ENCODE results near the gene RNU6-9.

Gene RNU6-9

GRCh38 chr19:932648-933552 is 39.6 kb downstream of the RNU6-9 start (continued):
- no peak for TF ChIP-seq ZNF830 (tag by site-specific recombination; IDR thresholded peaks at IDR 0.05; ENCODE audit: low read depth)
- peak; percentile 10; the same call in 1 of the 2 replicates for TF ChIP-seq SP2 (tag by site-specific recombination; IDR thresholded peaks at IDR 0.05)
- peak; percentile 29; the same call in 1 of the 2 replicates for TF ChIP-seq TCF7L2 (IDR thresholded peaks at IDR 0.05; ENCODE audit: borderline replicate concordance, low read depth, low read length)
- TF ChIP-seq SETDB1 (IDR thresholded peaks at IDR 0.05; ENCODE audit: insufficient read length, low read length), result no peak
- peak; percentile 35; the same call in 1 of the 2 replicates for TF ChIP-seq EGR2 (tag by site-specific recombination; IDR thresholded peaks at IDR 0.05; ENCODE audit: low read depth)
- peak; percentile 74; the same call in 1 of the 2 replicates for TF ChIP-seq ZNF449 (tag by site-specific recombination; IDR thresholded peaks at IDR 0.05)
- TF ChIP-seq ZFHX2 (tag by site-specific recombination; conservative IDR thresholded peaks at IDR 0.05), result peak; percentile 59

DNA sequence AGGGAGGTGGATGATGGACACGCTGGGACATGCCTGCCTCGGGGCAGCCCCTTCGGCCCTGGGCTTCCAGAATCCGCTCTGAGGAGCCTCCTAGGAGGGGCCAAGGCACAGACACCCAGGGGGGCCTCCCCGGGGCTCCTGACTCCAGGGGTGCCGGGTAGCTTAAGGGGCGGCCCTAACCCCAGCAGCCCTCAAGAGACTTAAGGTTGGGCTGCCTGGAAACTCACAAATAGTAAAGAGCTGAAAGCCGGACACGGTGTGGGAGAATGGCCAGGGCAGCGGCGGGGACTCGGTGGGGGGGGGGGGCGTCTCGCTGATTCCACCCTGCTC is 40.2 kb downstream of the RNU6-9 start:
- CTCF ChIA-PET, result no interaction called here

More for the DNA sequence above, 40.2 kb downstream of the RNU6-9 start:
- no peaks in the 10 kb centered on the region for H3K4me1 ChIP-seq (ENCODE audit: control insufficient read depth, insufficient read depth, low read length)
- H3K36me3 ChIP-seq (ENCODE audit: control insufficient read depth in 2 of 2, insufficient read depth in 1 of 2, low read length in 2 of 2), result peaks cover 0 to 46% of the 10 kb centered on the region in 2 experiments; a peak in 2 of 3 replicates
- peak; percentile 70 for TF ChIP-seq GLIS1 (tag by site-specific recombination; IDR thresholded peaks at IDR 0.05)
- TF ChIP-seq, protein P1, sequence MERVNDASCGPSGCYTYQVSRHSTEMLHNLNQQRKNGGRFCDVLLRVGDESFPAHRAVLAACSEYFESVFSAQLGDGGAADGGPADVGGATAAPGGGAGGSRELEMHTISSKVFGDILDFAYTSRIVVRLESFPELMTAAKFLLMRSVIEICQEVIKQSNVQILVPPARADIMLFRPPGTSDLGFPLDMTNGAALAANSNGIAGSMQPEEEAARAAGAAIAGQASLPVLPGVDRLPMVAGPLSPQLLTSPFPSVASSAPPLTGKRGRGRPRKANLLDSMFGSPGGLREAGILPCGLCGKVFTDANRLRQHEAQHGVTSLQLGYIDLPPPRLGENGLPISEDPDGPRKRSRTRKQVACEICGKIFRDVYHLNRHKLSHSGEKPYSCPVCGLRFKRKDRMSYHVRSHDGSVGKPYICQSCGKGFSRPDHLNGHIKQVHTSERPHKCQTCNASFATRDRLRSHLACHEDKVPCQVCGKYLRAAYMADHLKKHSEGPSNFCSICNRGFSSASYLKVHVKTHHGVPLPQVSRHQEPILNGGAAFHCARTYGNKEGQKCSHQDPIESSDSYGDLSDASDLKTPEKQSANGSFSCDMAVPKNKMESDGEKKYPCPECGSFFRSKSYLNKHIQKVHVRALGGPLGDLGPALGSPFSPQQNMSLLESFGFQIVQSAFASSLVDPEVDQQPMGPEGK (tag by site-specific recombination; IDR thresholded peaks at IDR 0.05), result no peak; the same call in 1 of the 2 replicates
- TF ChIP-seq ZIC2 (tag by site-specific recombination; IDR thresholded peaks at IDR 0.05), result peak; percentile 28; the same call in 1 of the 2 replicates
- TF ChIP-seq, protein P2, sequence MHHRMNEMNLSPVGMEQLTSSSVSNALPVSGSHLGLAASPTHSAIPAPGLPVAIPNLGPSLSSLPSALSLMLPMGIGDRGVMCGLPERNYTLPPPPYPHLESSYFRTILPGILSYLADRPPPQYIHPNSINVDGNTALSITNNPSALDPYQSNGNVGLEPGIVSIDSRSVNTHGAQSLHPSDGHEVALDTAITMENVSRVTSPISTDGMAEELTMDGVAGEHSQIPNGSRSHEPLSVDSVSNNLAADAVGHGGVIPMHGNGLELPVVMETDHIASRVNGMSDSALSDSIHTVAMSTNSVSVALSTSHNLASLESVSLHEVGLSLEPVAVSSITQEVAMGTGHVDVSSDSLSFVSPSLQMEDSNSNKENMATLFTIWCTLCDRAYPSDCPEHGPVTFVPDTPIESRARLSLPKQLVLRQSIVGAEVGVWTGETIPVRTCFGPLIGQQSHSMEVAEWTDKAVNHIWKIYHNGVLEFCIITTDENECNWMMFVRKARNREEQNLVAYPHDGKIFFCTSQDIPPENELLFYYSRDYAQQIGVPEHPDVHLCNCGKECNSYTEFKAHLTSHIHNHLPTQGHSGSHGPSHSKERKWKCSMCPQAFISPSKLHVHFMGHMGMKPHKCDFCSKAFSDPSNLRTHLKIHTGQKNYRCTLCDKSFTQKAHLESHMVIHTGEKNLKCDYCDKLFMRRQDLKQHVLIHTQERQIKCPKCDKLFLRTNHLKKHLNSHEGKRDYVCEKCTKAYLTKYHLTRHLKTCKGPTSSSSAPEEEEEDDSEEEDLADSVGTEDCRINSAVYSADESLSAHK (tag by site-specific recombination; IDR thresholded peaks at IDR 0.05), result peak; percentile 48; the same call in 1 of the 2 replicates
- peak; percentile 21; the same call in 1 of the 2 replicates for TF ChIP-seq ZNF449 (tag by site-specific recombination; IDR thresholded peaks at IDR 0.05)
- TF ChIP-seq SP2 (tag by site-specific recombination; IDR thresholded peaks at IDR 0.05), result no peak
- POLR2A ChIA-PET, result interaction anchor here (0.6 kb wide), 1 partner anchor 92 kb away, joined by 4 read pairs; no protein-coding TSS in a partner anchor
- no peaks in the 10 kb centered on the region for H3K9me3 ChIP-seq (ENCODE audit: control insufficient read depth, insufficient read depth, low read depth, low read length)
- H3K4me3 ChIP-seq (ENCODE audit: low read depth, low read length), result no peak overlapping the region
- 0 out of 2 replicates have a peak overlapping the region, but pooled peaks have one; percentile 46 for H3K27ac ChIP-seq (ENCODE audit: extremely low read depth, low read depth, low read length)
